Measurements from ENCODE around the gene MAPK8. TPM values are rescaled to one million over a fixed set of nuclear protein-coding genes. Genes with fewer than 3 reads are reported as not detected.

The MAPK8 gene
- total RNA-seq, 1 donor from 2014 or later, result 54.3 TPM

DNA sequence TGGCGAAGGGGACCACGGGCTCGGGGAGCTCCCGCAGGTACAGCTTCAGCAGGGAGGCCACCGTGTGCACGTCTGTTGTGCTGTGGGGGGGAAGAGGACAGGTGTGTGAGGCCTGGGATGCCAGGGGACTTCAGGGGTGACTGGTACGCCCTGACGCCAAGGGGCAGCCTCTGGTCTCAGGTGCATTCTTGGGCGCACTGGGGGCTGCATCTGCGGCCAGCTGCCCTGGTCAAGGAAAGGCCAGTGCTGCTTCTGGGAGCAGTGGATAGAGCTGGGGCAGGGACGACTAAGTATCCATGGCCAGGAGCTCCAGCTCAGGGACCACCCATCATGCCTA, 148.5 kb downstream of the MAPK8 start:
- Histone ChIP-seq H3K9me3 (no peaks in the 10 kb centered on the region), H3K4me3 (no peak overlapping the region), H3K27ac (no peak overlapping the region), H3K4me1 (no peaks in the 10 kb centered on the region), H3K36me3 (no peaks in the 10 kb centered on the region), H3K27me3 (no peaks in the 10 kb centered on the region)
- TF ChIP-seq POLR2AphosphoS5 (IDR thresholded peaks at IDR 0.05; ENCODE audit: insufficient read depth in 1 of 2, low read depth in 1 of 2) (no peak), POLR2A (IDR thresholded peaks at IDR 0.05) (no peak), CTCF (IDR thresholded peaks at IDR 0.05) (no peak)
- DNase-seq (ENCODE audit: extremely low spot score in 2 of 2), result peak in 1 of 2 donors; percentile 85
- intact Hi-C loops (cut with DNase I), result no loop called here

GRCh38 chr10:48455392-48456151, 149.1 kb downstream of the MAPK8 start:
- TF ChIP-seq POLR2AphosphoS5 (IDR thresholded peaks at IDR 0.05; ENCODE audit: insufficient read depth in 1 of 2, low read depth in 1 of 2) (no peak), CTCF (IDR thresholded peaks at IDR 0.05) (no peak), POLR2A (IDR thresholded peaks at IDR 0.05) (no peak)
- Histone ChIP-seq H3K27me3 (no peaks in the 10 kb centered on the region), H3K4me1 (no peaks in the 10 kb centered on the region), H3K27ac (no peak overlapping the region), H3K4me3 (no peak overlapping the region), H3K9me3 (no peaks in the 10 kb centered on the region), H3K36me3 (no peaks in the 10 kb centered on the region)
- intact Hi-C loops (cut with DNase I), result no loop called here
- peak; percentile 76 to 95 for DNase-seq (ENCODE audit: extremely low spot score in 2 of 2)

GRCh38 chr10:48456361-48456804, 149.9 kb downstream of the MAPK8 start:
- no peaks in the 10 kb centered on the region for H3K4me1 ChIP-seq
- H3K27me3 ChIP-seq, result no peaks in the 10 kb centered on the region
- H3K4me3 ChIP-seq, result no peak overlapping the region
- H3K27ac ChIP-seq, result no peak overlapping the region
- H3K36me3 ChIP-seq, result no peaks in the 10 kb centered on the region
- no peak for DNase-seq (ENCODE audit: extremely low spot score in 2 of 2)
- TF ChIP-seq CTCF (IDR thresholded peaks at IDR 0.05) (no peak), POLR2A (IDR thresholded peaks at IDR 0.05) (no peak), POLR2AphosphoS5 (IDR thresholded peaks at IDR 0.05; ENCODE audit: insufficient read depth in 1 of 2, low read depth in 1 of 2) (no peak)
- H3K9me3 ChIP-seq, result no peaks in the 10 kb centered on the region
- intact Hi-C loops (cut with DNase I), result no loop called here

GRCh38 chr10:48456808-48457761, 150.6 kb downstream of the MAPK8 start:
- Histone ChIP-seq H3K9me3 (no peaks in the 10 kb centered on the region), H3K27me3 (no peaks in the 10 kb centered on the region), H3K4me1 (no peaks in the 10 kb centered on the region), H3K4me3 (no peak overlapping the region), H3K27ac (no peak overlapping the region), H3K36me3 (no peaks in the 10 kb centered on the region)
- intact Hi-C loops (cut with DNase I), result no loop called here
- TF ChIP-seq POLR2AphosphoS5 (IDR thresholded peaks at IDR 0.05; ENCODE audit: insufficient read depth in 1 of 2, low read depth in 1 of 2) (no peak), CTCF (IDR thresholded peaks at IDR 0.05) (no peak), POLR2A (IDR thresholded peaks at IDR 0.05) (no peak)
- peak in 1 of 2 donors; percentile 74 for DNase-seq (ENCODE audit: extremely low spot score in 2 of 2)
